IPS DF 19.7 (cell line): ENCODE data around the gene MED15.

Experiments
- DNase-seq: peaks from one replicate; pipeline ENCODE4 v3.0.0-alpha.2; 2013; ENCODE audit warnings: low read depth, low spot score

The MED15 gene

DNA sequence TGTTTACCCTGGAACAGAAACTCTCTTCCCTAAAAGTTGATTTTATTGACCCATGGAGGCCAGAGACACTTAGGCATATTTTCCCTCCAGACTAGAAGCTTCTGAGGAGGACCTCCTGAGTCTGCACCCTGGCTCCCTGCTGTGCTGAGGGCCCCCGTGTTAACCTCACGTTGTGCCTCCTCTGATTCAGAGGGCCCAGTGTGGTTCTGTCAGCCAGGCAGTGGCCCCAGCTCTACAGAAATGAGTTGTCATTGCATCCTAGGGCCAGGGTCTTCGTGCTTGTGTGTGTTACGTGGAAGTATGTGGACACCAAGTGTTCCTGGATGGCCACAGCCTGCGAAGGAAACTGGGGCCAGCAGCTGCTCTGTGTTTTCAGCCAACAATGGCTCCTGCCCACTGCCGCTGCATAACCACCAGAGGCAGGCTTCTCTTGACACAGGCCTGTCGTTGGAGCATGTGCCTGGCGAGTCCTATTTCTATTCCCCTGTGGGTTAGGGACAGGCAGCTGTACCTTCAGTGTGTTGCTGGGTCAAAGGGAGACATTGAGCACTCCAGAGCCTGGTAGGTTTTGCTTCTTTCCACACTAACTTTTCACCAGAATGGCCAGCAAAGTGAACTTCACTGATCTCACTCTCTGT, 44.5 kb downstream of the MED15 start:
- DNase-seq: no peak

DNA sequence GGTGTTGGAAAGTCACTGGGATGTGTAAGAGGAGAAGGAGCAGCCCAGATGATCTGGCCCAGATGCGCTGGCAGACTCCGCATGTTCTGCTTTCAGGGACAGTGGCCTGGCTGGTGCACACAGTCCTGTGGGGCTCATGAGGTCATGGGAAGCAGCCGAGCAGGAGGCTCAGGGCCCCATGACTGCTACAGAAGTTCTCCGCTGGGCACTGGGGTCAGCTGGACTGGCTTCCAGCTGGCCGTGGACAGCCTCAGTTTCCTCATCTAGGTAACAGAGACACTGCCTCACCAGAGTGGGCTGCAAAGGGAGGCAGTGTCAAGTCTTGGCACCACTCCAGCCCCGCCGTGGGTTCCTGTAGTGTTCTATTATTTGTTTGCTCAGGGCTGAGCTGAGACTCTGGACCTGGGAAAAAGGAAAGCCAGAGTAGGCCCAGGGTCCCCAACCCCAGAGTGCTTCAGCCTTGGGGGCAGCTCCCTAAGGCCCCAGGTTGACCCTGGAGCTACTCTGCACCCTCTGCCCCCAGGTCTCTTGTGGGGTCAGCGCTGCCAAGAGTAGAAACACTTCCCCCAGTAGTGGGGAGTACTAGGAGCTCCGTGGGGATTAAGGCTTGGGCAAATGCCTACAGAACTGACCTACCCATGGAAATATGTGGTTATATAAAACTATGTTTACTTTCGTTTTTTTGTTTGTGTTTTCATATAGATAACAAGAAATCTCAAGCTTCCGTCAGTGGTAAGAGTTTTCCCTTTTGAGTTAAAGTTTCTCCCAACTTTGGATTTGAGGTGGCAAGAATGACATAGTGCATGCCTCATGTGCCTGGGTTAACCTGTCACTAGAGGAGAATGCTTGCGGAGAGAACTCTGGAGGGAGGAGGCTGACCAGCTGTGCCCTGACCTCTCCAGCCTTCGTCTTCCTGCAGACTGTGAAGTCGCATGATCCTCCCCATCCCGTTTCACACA, 45.3 kb downstream of the MED15 start:
- no peak for DNase-seq

DNA sequence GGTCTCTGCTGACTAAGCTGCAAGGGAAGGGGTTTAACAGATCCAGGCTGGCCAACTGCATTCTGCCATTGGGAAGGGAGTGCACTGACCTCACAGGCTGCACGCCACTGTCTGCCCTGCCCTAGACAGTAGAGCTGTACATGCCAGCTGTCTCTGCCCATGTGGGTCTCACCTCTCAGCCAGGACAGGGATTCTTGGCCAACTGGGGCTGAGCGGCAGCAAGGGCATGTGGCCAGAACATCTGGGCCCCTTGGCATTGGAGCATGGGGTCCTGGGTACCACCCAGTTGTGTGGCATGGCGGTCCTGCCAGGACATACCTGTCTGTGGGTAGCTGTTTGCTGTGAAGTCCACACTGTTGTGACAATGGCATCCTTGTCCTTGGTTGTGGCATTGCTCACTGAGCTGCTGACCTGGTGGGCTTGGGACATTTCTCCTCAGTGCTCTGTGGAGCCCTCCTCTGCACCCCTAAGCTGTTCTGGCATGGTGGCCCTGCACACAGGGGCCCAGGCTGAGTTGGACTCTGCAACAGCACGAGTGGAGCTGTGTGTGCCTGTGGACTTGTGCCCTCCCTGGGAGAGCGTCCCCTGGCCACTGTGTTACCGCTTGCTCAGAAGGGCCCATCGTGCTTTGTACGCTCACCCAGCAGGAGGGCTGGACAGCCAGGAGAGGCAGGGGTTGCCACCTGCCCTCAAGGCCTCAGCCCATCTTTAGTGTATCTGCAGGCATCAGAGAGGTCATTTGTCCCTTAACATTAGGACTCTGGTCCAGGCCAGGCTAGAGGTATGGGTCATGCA, 46.7 kb downstream of the MED15 start:
- no peak for DNase-seq

DNA sequence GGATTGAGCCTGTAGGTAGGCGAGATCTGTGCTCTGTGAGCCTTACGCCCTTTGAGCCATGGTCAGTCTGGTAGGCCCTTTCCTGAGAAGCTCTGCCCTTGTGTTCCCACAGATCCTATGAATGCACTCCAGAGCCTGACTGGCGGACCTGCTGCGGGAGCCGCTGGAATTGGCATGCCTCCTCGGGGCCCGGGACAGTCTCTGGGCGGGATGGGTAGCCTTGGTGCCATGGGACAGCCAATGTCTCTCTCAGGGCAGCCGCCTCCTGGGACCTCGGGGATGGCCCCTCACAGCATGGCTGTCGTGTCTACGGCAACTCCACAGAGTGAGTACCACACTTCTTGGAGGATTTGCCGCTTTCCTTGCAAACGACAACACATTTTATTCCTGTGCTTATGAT, 47.4 kb downstream of the MED15 start:
- DNase-seq: no peak

DNA sequence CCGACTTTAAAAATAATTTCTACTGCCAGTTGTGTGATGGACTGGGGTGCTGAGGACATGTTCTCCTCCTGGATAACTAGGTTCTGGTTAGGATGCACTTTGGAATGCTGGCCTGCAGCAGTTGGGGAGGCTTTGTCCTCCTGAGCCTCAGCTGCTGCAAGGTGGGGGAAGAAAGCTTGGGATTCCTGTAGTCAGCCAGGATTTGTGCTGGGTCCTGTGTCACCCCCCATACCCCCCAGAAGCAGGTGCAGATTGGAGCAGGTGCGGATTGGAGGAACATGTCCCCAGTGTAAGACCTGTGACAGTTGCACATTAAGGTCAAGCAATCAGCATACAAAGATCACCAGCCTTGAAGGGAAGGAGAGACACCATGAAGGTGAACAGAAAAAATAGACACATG, 51.1 kb downstream of the MED15 start:
- no peak for DNase-seq

DNA sequence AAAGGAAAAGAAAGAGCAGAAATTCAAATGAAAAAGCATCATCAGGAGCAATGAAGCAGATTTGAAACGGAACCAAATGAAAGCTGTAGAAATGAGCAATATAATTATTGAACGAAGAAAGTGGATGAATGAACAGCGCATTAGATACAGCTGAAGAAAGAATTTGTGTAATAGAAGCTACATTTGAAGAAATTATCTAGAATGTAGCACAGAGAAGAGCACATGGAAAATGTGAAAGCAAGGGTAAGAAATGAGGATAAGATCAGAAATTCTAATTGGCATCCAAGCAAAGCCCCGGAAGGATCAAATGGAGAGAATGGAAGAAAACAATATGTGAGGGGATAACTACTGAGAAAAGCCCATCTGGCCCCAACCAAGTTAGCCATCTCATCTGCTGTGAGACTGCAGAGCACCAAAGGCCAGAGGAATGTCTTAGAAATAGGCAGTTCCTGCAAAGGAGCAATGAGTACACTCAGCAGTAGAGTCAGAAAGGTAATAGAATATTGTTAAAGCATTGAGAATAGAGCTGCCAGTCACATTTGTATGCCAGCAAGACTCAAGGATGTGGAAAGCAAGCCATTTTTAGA, 51.9 kb downstream of the MED15 start:
- no peak for DNase-seq

DNA sequence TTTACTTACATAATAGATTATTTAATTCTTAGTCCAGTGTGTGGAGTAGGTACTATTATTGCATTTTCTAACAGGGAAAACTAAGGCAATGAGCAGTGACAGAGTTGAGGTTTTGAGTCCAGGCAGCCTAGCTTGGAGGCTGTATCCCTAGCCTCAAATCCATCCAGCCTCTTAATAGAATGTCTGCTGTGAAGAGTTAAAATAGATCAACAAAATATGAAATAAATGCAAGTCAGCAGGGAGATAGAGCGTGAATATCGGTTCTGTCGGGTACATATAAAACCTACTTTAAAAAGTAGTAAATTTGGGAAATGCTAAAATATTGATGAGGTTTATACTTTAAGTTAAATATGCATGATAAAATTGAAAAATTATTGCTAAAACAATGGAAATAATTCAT, 53.3 kb downstream of the MED15 start:
- DNase-seq: no peak

DNA sequence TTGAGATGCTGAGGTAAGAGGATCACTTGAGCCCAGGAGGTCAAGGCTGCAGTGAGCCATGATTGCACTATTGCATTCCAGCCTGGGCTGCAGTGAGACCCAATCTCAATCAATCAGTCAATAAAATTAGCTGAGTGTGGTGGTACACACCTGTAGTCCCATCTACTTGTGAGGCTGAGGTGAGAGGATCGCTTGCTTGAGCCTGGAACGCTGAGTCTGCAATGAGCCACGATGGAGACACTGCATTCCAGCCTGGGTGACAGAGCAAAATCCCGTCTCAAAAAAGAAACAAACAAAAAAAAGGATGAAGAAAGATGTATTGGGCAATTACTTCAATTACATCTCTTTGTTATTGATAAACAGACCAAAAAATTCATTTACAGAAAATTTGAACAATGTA, 54.5 kb downstream of the MED15 start:
- DNase-seq: no peak

DNA sequence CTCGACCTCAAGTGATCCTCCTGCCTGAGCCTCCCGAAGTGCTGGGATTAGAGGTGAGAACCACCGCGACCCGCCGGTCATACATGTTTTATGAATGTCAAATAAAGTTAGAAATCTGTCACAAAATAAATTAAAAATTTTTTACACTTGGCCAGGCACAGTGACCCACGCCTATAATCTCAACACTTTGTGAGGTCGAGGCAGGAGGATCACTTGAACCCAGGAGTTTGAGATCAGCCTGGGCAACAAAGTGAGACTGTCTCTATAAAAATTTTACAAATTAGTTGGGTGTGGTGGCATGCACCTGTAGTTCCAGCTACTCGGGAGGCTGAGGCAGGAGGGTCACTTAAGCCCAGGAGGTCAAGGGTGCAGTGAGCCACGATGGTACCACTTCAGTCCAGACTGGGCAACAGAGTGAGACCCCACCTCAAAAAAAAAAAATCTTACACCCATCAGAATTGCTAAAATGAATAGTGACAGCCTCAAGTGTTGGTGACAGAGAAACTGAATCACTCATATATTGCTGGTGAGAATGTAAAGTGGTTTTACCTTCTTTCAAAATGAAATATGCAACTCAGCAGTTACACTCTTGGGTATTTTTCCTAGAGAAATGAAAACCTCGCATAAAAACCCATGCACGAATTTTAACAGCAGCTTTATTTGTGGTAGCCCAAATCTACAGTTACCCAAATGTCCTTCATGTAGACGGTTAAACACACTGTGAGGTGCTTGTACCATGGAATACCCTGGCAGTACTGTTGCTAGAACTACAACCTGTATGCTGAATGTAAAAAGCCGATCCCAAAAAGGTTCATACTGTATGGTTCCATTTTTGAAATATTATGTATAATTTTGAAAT, 55.4 kb downstream of the MED15 start:
- DNase-seq: no peak

DNA sequence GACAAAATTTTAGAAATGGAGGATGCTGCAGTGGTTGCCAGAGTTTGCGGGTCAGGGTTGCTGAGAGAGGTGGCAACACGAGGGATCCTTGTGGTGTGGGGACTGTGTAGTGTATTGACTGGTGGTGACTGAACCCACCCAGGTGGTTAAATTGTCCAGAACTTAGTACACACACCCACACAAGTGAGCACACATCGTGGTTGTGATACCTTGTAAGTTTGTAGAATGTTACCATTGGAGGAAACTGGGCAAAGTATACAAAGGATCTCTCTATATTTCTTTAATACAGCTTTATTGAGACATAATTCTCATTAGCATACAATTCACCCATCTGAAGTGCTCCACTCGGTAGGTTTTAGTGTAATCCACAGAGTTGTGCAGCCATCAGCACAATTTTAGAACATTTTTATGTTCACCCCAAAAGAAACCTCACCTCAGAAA, 56.1 kb downstream of the MED15 start:
- no peak for DNase-seq

DNA sequence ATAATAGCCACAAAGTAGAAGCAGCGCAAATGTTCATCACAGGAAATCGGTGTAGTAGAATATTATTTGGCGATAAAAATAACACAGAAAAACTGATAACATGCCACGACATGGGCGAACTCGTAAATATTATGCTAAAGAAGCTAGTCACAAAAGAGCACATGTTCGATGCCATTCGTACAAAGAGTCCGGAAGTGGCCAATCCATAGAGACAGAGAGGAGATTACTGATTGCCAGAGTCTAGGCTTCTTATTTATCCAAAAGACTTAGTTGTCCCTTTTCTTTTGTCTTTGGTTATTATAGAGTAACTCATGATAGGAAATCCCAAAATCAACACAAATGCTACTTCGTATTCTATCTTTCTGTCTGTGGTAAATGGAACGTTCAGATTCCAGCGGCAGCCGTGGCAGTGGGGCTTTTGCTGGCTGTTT, 56.5 kb downstream of the MED15 start:
- no peak for DNase-seq

DNA sequence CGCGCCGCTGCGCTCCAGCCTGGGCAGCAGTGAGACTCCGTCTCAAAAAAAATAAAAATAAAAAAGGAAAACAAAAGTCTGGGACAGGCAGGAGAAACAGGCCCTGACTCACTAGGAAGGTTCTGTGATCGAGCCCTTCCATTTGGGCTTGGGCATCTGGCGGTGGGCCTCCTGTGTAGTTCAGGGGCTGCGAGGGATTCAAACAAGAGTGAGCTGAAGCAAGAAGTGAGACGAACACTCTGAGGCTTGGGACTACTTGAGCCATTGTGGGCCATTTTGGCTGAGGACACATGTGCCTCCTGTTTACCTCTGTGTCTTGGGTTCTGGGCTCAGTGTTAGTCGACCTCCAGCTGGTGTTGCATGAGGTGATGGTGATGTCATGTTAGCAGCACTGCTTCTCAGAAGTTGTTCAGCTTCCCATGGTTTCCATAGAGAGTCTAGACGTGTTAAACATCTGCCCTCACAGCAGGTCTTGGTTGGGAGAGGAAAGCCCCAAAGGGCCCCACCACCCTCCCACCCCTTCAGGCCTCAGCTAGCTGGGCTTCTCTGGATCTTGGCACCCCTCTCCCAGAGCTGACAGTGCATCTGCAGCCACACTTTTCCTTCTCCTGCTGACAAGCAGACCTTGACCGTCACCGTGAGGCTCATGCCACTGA, 57.8 kb downstream of the MED15 start:
- DNase-seq: no peak

DNA sequence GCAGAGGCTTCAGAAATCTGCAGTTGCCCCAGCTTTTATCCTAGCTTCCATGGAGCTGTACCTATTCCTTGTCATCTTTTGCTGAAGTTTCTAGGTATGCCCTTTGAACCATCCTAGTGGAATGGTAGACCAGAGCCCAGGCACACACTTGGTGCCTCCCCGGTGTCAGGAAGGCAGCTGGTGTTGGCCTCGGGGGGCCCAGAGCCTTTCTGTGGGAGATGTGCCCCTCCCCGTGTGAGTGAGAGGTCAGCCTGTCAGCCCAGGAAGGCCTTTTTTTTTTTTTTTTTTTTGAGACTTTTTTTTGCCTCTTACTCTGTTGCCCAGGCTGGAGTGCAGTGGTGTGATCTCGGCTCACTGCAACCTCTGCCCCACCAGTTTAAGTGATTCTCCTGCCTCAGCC, 58.4 kb downstream of the MED15 start:
- no peak for DNase-seq

DNA sequence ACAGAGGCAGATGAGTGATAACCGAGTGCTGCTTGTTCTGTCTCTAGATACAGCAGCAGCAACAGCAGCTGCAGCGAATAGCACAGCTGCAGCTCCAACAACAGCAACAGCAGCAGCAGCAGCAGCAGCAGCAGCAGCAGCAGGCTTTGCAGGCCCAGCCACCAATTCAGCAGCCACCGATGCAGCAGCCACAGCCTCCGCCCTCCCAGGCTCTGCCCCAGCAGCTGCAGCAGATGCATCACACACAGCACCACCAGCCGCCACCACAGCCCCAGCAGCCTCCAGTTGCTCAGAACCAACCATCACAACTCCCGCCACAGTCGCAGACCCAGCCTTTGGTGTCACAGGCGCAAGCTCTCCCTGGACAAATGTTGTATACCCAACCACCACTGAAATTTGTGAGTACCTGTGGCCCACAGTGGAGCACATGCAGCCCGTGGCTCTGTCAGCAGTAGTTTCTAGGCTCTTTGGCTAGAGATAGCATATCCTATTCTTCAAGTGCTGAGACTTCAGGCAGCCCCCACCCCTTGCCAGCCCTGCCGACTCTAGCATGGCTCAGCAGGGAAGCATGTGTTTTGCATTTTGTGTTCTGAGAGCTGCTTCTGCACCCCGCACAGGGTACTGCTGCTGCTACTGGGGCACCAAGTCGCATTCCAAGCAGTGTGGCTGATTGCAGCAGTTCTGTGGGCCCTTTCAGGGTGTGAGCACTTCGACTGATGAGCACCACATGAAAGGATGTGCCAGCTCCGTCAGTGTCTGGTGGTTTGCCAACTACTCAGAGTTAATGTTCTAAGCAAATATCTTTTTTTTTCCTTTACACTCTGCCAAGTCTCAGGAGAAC, 59.2 kb downstream of the MED15 start:
- no peak for DNase-seq

DNA sequence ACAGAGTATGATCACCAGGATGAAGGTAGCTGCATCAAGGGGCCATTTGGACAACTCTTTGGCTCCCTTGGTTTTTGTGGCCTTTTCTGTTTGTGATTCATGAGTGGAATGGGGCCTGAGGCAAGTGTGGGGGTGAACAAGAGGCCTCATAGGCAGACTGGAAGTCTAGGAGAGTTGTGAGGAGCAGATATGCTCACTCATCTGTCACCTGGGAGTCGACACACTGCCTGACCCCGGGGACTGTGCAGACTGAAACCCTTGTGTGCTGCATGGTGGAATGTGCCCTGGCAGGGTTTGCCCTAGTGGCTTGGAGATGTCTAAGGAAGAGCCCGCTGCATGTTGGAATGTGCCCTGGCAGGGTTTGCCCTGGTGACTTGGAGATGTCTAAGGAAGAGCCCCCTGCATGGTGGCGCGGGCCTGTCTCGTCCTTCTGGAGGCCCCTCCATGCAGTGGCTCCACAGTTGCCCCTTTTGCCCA, 60.0 kb downstream of the MED15 start:
- no peak for DNase-seq

DNA sequence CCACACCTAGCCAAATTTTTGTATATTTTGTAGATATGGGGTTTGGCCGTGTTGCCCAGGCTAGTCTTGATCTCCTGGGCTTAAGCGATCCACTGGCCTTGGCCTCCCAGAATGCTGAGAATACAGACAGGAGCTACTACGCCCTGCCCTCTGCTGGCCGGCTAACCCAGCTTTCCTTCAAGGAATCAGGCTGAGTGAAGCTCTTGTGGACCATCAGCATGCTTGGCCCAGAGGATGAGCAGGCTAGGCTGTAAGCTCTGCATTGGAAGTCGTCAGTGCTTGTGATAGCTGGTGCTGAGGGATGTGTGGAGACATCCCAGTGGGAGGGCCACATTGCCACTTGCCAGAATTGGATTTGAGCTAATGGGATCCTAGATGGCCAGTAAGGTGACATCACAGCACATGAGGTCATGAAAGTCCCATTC, 60.6 kb downstream of the MED15 start:
- no peak for DNase-seq

DNA sequence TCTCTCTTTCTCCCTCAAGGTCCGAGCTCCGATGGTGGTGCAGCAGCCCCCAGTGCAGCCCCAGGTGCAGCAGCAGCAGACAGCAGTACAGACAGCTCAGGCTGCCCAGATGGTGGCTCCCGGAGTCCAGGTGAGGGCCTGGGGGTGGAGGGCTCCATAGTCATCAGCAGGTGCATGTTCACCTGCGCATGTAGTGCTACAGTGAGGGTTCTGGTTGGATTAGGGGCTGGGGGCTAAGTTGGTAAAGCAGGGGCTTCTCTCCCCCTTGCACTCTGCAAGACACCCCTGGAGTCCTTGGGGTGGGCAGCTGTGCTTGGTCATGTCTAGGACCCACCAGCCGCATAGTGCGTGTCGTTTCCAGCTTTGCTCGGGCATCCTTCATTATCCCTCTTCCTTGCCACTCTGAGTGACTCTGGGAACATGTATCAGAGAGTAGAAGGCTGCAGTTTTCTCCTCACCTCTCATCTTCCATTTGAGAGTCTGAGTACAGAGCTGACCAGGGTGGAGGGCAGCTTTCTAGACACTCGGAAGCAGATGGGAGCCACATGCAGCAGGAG, 61.2 kb downstream of the MED15 start:
- no peak for DNase-seq

DNA sequence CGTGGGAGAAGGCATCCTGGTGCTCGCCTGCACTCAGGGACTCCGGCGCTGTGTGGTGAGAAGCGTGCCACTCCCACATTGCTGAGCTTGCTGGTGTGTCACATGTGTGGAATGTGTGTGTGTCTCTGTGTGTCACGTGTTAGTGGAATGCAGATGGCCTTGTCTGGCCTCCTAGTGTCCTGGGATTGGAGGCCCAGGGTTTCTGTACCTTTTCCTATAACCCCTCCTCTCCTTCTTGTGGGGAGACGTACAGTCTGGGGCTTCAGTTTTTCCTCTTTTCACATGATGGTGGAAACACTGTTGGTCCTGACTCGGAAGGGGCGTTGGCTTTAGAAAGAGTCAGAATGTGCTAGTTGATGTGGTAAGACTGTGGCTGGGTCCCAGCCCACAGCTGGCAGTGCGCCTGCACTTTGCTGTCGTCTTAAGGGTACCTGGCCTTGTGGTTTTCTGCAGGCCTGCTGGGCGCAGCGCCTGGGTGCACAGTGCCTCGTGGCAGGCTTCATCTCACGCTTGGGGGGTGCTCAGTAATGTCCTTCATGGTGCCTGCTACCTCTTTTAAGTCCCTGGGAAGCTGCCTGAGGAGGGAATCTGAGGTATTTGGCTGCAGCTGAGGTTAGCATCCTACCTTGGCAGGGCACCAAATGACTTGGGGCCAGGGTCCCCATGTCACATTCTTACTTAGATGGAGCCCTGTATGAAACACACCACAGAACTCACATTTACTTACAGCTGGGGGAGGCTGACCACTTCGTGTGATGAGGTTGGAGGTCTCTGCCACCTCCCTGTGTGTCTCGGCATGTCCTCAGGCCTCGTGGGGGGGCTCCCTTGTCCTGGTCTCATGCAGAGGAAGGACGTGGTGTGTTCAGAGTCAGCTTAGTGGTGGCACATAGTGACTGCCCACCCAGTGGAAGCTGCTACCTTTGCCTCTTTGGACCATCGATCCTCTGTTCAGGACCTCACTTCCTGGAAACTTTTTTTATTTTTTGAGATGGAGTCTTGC, 61.9 kb downstream of the MED15 start:
- no peak for DNase-seq
